Astrocyte (in vitro differentiated cells and primary cell): ENCODE results near the gene MEG3. TPM values are rescaled to one million over a fixed set of nuclear protein-coding genes. Genes with fewer than 3 reads are reported as not detected.

Experiments used
- DNase-seq: peaks from one replicate; pipeline ENCODE4 v3.0.0-alpha.2; 2010; ENCODE audit warnings: low read depth
- FAIRE-seq: peaks from 2 replicates; lab custom pipeline; 2011; peaks lifted over from hg19 to GRCh38; lab: Jason Lieb, UNC
- H2AFZ ChIP-seq: 2 replicates; pipeline ENCODE4 v1.6.0; 2012; ENCODE audit warnings: low read depth, low read length, inconsistent platforms
- H3K27ac ChIP-seq: 2 replicates; pipeline ENCODE4 v1.5.1; 2011; ENCODE audit warnings: low read depth, low read length, inconsistent platforms
- H3K27me3 ChIP-seq: 2 replicates; pipeline ENCODE4 v1.6.0; 2011; ENCODE audit warnings: low read length, inconsistent platforms; ENCODE audit not compliant: insufficient read depth
- H3K36me3 ChIP-seq: 2 replicates; pipeline ENCODE4 v1.5.1; 2011; ENCODE audit warnings: low read length, inconsistent platforms; ENCODE audit not compliant: insufficient read depth
- H3K4me1 ChIP-seq: 2 replicates; pipeline ENCODE4 v1.5.1; 2011; ENCODE audit warnings: low read length, inconsistent platforms; ENCODE audit not compliant: insufficient read depth
- H3K4me2 ChIP-seq: 2 replicates; pipeline ENCODE4 v1.6.0; 2012; ENCODE audit warnings: low read length, inconsistent platforms
- H3K4me3 ChIP-seq: 2 replicates; pipeline ENCODE4 v1.5.1; 2011; ENCODE audit warnings: low read depth, mild to moderate bottlenecking, low read length, inconsistent platforms; ENCODE audit not compliant: insufficient read depth
- H3K79me2 ChIP-seq: 2 replicates; pipeline ENCODE4 v1.6.0; 2012; ENCODE audit warnings: mild to moderate bottlenecking, low read length, inconsistent platforms; ENCODE audit not compliant: insufficient read depth
- H3K9ac ChIP-seq: 2 replicates; pipeline ENCODE4 v1.6.0; 2012; ENCODE audit warnings: mild to moderate bottlenecking, low read length, inconsistent platforms
- H3K9me3 ChIP-seq: 2 replicates; pipeline ENCODE4 v1.5.1; 2012; ENCODE audit warnings: low read depth, mild to moderate bottlenecking, low read length, inconsistent platforms; ENCODE audit not compliant: insufficient read depth
- H4K20me1 ChIP-seq: 2 replicates; pipeline ENCODE4 v1.6.0; 2012; ENCODE audit warnings: low read length, inconsistent platforms; ENCODE audit not compliant: insufficient read depth
- H3K27ac Mint-ChIP-seq: one replicate; pipeline ENCODE4 v1.8.0; 2021; ENCODE audit warnings: mild to moderate bottlenecking, mixed read lengths; ENCODE audit not compliant: unreplicated experiment
- H3K27me3 Mint-ChIP-seq: one replicate; pipeline ENCODE4 v1.8.0; 2021; ENCODE audit warnings: low read depth, mixed read lengths; ENCODE audit not compliant: unreplicated experiment
- H3K36me3 Mint-ChIP-seq: one replicate; pipeline ENCODE4 v1.8.0; 2021; ENCODE audit warnings: low read depth, mixed read lengths; ENCODE audit not compliant: unreplicated experiment
- H3K4me1 Mint-ChIP-seq: one replicate; pipeline ENCODE4 v1.8.0; 2021; ENCODE audit warnings: low read depth, mixed read lengths; ENCODE audit not compliant: unreplicated experiment
- H3K4me3 Mint-ChIP-seq: one replicate; pipeline ENCODE4 v1.8.0; 2021; ENCODE audit warnings: mild to moderate bottlenecking, moderate library complexity, mixed read lengths; ENCODE audit not compliant: unreplicated experiment
- H3K9me3 Mint-ChIP-seq: one replicate; pipeline ENCODE4 v1.8.0; 2021; ENCODE audit warnings: mild to moderate bottlenecking, mixed read lengths; ENCODE audit not compliant: unreplicated experiment
- EZH2 ChIP-seq: IDR thresholded peaks from 2 replicates; pipeline ENCODE4 v1.6.1; 2012; ENCODE audit warnings: mild to moderate bottlenecking, low read length, inconsistent platforms; ENCODE audit not compliant: insufficient read depth
- total RNA-seq: library from RNA; stranded (reverse); gene quantifications from 2 replicates; pipeline ENCODE4 v1.2.1, GENCODE V29; 2021
- TF ChIP-seq, protein P1 (sequence below): IDR thresholded peaks from 2 replicates; pipeline ENCODE4 v1.5.1; 2011; ENCODE audit warnings: low read depth, mild to moderate bottlenecking, inconsistent platforms, low read length, moderate library complexity; ENCODE audit not compliant: insufficient read depth

Gene MEG3
- total RNA-seq, 1 donor from 2014 or later, result not detected

GRCh38 chr14:100873096-100873482 is 47.2 kb downstream of the MEG3 start:
- Histone ChIP-seq H3K27me3 (no peaks in the 10 kb centered on the region), H3K9me3 (no peaks in the 10 kb centered on the region), H4K20me1 (peaks cover 79% of the 10 kb centered on the region), H3K9ac (no peak overlapping the region), H3K4me1 (no peaks in the 10 kb centered on the region), H3K4me2 (no peak overlapping the region), H3K4me3 (no peak overlapping the region), H3K79me2 (peaks cover 49% of the 10 kb centered on the region), H2AFZ (no peak overlapping the region), H3K27ac (no peak overlapping the region), H3K36me3 (peaks cover 2% of the 10 kb centered on the region)
- no peaks in the 10 kb centered on the region for H3K4me1 Mint-ChIP-seq
- H3K36me3 Mint-ChIP-seq, result no peaks in the 10 kb centered on the region
- DNase-seq, result no peak
- no peak overlapping the region for H3K4me3 Mint-ChIP-seq
- TF ChIP-seq EZH2, result no peak
- TF ChIP-seq, protein P1, sequence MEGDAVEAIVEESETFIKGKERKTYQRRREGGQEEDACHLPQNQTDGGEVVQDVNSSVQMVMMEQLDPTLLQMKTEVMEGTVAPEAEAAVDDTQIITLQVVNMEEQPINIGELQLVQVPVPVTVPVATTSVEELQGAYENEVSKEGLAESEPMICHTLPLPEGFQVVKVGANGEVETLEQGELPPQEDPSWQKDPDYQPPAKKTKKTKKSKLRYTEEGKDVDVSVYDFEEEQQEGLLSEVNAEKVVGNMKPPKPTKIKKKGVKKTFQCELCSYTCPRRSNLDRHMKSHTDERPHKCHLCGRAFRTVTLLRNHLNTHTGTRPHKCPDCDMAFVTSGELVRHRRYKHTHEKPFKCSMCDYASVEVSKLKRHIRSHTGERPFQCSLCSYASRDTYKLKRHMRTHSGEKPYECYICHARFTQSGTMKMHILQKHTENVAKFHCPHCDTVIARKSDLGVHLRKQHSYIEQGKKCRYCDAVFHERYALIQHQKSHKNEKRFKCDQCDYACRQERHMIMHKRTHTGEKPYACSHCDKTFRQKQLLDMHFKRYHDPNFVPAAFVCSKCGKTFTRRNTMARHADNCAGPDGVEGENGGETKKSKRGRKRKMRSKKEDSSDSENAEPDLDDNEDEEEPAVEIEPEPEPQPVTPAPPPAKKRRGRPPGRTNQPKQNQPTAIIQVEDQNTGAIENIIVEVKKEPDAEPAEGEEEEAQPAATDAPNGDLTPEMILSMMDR, result no peak
- H3K9me3 Mint-ChIP-seq, result peaks cover 11% of the 10 kb centered on the region
- peaks cover 24% of the 10 kb centered on the region for H3K27me3 Mint-ChIP-seq
- FAIRE-seq, result no peak
- H3K27ac Mint-ChIP-seq, result no peak overlapping the region

GRCh38 chr14:100874051-100874410 is 48.1 kb downstream of the MEG3 start:
- H3K4me1 ChIP-seq, result no peaks in the 10 kb centered on the region
- H3K27me3 Mint-ChIP-seq, result peaks cover 31% of the 10 kb centered on the region
- no peak overlapping the region for H3K4me3 Mint-ChIP-seq
- peaks cover 56% of the 10 kb centered on the region for H3K79me2 ChIP-seq
- no peak overlapping the region for H3K9ac ChIP-seq
- no peaks in the 10 kb centered on the region for H3K36me3 Mint-ChIP-seq
- H3K9me3 Mint-ChIP-seq, result peaks cover 10% of the 10 kb centered on the region
- H3K4me1 Mint-ChIP-seq, result no peaks in the 10 kb centered on the region
- H3K27ac ChIP-seq, result no peak overlapping the region
- no peak for FAIRE-seq
- no peak for TF ChIP-seq EZH2
- TF ChIP-seq, protein P1, result no peak
- peaks cover 80% of the 10 kb centered on the region for H4K20me1 ChIP-seq
- DNase-seq, result no peak
- H3K27ac Mint-ChIP-seq, result no peak overlapping the region
- H3K4me2 ChIP-seq, result no peak overlapping the region
- no peak overlapping the region for H2AFZ ChIP-seq
- no peaks in the 10 kb centered on the region for H3K27me3 ChIP-seq
- no peaks in the 10 kb centered on the region for H3K9me3 ChIP-seq
- H3K4me3 ChIP-seq, result no peak overlapping the region
- no peaks in the 10 kb centered on the region for H3K36me3 ChIP-seq

GRCh38 chr14:100874411-100875091 is 48.6 kb downstream of the MEG3 start:
- Histone ChIP-seq H3K36me3 (no peaks in the 10 kb centered on the region), H3K9me3 (no peaks in the 10 kb centered on the region), H3K4me2 (no peak overlapping the region), H3K4me3 (no peak overlapping the region), H3K4me1 (no peaks in the 10 kb centered on the region), H2AFZ (no peak overlapping the region), H3K79me2 (peaks cover 61% of the 10 kb centered on the region), H3K27me3 (no peaks in the 10 kb centered on the region), H3K9ac (no peak overlapping the region), H3K27ac (no peak overlapping the region), H4K20me1 (peaks cover 85% of the 10 kb centered on the region)
- no peak for TF ChIP-seq EZH2
- TF ChIP-seq, protein P1, result no peak
- H3K27ac Mint-ChIP-seq, result no peak overlapping the region
- H3K4me1 Mint-ChIP-seq, result no peaks in the 10 kb centered on the region
- H3K9me3 Mint-ChIP-seq, result peaks cover 10% of the 10 kb centered on the region
- H3K36me3 Mint-ChIP-seq, result no peaks in the 10 kb centered on the region
- FAIRE-seq (no peak), DNase-seq (no peak)
- H3K4me3 Mint-ChIP-seq, result no peak overlapping the region
- peaks cover 31% of the 10 kb centered on the region for H3K27me3 Mint-ChIP-seq
